HG02642 (cell line): Measurements from ENCODE around the gene SDK1.

ENCODE experiments used
- ATAC-seq: cut with Tn5 transposase; IDR thresholded peaks from one replicate; pipeline ENCODE4 v1.9.1; 2021; ENCODE audit warnings: mild to moderate bottlenecking; ENCODE audit not compliant: unreplicated experiment, poor library complexity

SDK1 gene

GRCh38 chr7:3443716-3444115 is 142.7 kb downstream of the SDK1 start:
- ATAC-seq: no peak

GRCh38 chr7:3446786-3447185 is 145.7 kb downstream of the SDK1 start:
- ATAC-seq: no peak

DNA sequence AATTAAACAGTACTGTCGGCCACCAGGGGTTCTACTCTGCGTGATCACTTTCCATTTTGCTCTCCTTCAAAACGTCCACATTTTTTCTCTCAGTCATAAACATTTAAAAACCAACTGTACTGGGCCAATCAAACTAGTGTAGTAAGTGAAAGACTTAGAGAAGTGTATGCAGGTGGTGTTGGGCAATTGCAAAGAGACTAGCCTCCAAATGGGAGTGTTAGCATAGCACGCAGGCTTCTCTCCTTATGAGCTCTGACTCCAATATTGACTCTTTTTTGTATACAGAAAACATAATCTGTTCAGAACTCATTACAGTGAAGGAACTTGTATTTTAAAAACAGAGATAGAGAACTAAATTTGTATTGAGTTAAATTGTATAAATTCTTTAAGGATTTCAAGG is 150.6 kb downstream of the SDK1 start:
- no peak for ATAC-seq

DNA sequence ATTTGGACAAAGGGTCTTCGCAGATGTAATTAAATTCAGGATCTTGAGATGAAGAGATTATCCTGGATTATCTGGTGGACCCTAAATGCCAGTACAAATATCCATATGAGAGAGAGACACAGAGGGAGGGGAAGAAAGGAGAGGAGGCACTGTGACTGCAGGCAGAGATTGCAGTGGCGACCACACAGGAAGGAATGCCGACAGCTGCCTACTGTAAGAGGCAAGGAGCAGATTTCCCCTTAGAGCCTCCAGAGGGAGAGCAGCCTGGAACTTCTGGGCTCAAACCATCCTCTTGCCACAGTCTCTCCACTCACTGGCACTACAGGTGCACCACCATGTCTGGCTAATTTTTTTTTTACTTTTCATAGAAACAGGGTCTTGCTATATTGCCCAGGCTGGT is 152.3 kb downstream of the SDK1 start:
- no peak for ATAC-seq

GRCh38 chr7:3455806-3456595 is 154.9 kb downstream of the SDK1 start:
- no peak for ATAC-seq

DNA sequence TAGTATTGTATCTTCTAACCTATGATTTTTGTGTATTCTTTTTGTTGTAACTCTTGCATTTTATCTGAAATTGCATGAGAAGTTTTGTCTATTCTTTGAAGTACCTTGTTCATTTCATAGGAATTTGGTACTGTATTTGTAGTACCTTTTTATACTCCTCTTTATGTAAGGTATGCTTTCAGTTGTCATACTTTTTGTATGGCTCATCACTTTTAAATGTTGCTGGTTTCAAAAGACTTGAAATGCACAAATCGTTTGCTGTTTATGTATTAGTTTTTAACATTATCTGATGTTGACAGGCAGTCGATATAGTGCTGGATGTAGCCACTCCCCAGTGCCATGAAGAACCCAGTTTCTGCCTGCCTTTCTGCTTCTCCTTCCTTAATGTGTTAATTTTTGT is 158.1 kb downstream of the SDK1 start:
- no peak for ATAC-seq

- no peak for ATAC-seq
Observed at GRCh38 chr7:3461923-3462322, 160.9 kb downstream of the SDK1 start.

GRCh38 chr7:3463696-3464095 is 162.6 kb downstream of the SDK1 start:
- no peak for ATAC-seq

DNA sequence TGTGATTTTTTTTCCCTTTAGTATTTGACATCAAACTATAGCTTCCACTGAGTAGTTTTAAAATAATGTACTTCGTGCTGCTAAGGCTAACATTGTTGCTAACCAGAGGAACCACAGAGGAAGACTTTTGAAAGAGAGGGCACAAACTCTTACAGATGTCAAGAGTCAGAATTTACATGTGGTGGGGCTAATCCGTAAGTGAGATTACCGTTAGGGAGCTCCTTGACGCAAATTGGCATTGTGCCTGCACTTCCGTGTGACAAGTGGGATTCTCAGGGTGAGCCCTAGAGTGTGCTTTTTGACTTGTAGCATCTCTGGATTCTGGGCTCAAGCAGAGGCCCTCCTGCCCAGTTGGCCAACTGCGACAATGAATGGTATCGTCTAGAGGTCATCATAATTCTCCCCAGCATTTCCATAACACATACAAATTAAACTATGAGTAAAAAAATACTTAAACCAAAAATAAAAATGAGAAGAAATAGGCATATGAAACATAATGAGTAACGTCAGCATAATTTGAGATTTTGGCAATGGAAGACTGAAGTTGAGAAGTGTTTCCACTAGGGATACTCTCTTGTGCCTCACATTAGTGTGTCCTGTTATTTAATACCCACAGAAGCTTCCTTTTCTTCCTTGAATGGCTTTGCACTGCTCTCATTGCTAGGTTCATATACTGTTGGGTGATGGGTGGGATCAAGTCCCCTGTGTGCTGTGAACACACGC is 164.0 kb downstream of the SDK1 start:
- ATAC-seq: no peak

DNA sequence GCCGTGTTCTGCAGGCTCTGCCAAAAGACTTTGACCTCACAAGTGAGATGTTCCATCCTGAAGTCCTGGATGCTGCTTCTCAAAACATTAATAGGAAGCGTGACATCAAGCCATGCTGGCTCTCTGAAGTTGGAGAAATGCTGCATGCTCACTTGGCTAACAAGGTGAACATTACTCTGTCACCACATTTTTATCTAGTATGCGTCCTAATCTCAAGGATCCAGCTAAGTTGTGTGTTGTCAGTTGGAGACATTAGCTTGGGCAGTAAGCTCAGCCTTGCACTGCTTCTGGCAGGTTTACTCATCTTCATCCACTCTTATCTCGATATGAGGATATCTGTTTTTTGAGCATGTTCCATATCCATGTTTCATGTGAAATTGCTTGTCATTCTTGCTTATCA is 165.2 kb downstream of the SDK1 start:
- no peak for ATAC-seq

DNA sequence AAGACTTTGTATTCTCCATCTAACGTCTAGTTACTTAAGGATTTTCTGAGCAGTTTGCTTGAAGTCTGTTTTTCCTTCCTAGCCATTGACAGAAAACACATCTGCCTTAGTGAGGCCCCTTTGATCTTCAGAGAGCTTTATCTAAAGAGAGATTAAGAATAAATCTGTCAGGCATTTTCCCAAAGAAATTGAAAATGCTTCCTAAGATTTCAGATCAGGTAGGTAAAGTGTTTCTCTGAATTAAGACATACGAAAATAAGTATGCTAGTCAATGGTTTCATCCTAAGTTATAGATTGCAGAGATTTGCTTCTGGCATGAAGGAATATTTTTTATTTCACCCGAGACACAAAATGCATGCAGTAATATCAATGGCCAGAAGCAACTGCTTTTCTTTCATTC is 168.6 kb downstream of the SDK1 start:
- no peak for ATAC-seq

DNA sequence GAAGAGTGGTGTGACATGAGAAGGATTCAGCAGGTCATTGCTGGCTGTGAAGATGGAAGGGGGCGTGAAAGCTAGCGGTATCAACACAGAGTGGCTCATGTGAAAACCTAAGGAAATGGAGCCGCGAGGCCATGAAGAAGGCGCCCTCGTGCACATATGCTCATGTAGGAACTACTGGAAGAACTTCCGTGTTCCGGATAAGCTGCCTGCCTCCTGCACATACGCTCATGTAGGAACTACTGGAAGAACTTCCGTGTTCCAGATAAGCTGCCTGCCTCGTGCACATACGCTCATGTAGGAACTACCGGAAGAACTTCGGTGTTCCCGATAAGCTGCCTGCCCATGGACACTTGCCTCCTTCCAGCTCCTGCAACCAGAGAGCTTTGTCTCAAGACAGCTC is 179.1 kb downstream of the SDK1 start:
- no peak for ATAC-seq

DNA sequence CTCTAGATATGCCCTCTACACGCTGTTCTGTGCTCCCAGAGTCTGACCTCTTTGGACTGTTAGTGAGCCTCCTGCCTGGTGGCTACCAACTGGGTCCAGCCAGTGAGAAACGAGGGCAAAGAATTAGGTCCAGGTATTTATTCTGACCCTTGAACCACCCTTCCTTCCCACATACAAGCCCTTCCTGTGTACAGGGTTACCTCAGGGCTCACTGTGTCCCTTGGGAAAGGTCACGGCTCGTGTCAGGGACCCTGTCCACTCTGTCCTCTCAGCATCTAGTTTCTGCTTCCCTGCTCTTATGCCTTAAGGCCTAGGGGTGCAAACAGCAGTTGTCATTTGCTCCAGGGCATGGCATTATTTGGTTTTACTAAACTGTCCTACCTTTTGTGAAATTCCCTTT is 180.4 kb downstream of the SDK1 start:
- ATAC-seq: no peak

DNA sequence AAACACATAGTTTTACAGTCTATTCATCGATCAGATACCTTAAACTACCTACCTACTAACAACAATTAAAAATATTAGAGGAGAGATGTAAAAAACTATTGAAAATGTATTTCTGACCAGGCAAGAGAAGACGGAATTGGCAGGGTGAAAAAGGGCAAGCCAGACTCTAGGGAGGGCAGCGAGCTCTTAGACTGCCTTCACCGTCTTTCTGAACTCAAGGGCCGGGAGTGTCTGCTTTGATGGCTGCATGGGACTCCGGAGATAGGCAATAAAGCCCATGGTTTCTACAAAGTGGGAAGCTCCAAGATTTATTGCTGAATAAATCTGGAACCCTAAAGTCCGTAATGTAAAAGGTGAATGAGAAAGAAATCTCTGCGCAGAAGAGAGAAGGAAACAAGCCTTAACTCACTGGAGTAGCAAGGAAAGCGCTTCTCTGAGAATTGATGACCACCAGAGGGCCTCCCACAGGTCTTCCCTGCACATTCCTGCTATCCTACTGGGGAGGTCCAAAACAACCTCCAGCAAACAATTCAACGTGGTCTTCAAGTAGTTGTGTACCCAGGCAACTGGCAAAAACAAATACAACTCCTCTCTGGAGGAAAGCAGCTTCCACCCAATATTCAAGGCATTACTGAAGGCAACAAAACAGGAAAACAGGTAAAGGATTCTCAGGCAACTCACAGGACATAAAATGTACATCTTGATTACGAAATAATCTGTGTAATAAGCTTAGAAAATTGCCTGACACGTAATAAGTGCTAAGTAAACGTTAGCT is 181.3 kb downstream of the SDK1 start:
- no peak for ATAC-seq

DNA sequence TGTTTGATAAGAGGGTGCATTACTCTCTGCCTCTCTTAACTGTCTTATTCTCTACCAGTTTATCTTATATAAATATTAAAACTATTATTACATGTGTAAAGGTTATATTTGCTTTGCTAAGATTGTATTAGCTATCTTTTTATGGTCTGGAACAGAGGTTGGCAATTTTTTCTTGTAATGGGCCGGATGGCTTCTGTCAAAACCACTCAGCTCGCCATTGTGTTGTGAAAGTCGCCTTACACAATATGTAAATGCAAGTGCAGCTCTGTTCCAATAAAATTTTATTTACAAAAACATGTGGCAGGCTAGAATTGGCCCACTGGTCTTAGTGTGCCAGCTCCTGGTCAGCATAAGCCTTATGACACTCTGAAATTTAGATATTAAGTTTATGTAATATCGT is 185.8 kb downstream of the SDK1 start:
- ATAC-seq: no peak

DNA sequence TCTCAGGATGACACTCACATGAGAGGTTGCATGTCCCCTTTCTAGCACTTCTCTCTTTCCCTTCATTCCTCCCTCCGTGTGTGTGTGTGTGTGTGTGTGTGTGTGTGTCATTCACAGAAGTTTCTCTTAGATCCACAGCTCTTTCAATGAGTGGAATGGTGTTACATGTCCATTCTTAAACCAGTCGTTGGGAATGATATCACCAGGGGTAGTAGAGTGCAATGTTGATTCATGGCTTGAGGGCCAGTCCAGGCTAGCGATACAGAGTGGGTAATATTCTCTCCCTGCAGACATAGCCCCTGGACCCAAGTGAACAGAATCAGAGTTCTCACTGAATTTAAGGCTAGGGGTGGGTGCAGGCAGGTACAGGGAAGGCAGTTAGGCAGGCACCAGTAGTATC is 187.8 kb downstream of the SDK1 start:
- no peak for ATAC-seq

DNA sequence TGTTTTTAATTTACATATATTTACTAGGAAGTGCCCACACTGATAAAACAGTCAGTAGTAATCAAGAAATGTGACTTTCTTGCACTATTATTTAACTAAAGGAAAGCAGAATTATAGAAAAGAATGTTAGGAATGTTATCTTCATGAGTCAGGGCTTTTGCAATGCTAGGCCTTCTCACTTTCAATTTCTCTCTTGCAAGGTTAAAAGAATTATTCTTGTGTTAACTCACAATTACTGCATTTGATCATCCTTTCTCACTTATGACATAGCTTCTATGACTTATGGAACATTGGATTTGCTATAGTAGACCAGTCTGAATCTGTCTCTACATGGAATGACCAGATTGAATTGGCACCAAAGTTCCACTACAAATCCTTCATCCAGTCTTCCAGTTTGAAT is 192.4 kb downstream of the SDK1 start:
- ATAC-seq: no peak

- ATAC-seq: no peak
Observed at GRCh38 chr7:3494947-3495346, 193.9 kb downstream of the SDK1 start.

GRCh38 chr7:3495530-3495929 is 194.5 kb downstream of the SDK1 start:
- ATAC-seq: no peak

GRCh38 chr7:3495954-3496353 is 194.9 kb downstream of the SDK1 start:
- ATAC-seq: no peak

GRCh38 chr7:3497796-3498195 is 196.7 kb downstream of the SDK1 start:
- ATAC-seq: no peak
